ENCODE measurements around the gene TBCD.

The TBCD gene

GRCh38 chr17:82750241-82750908, 1.5 kb upstream of the TBCD start:
- ChIA-PET POLR2A (no interaction called here), CTCF (no interaction called here)
- H3K4me3 ChIP-seq (ENCODE audit: low read depth, low read length), result no peak overlapping the region
- DNase-seq (ENCODE audit: low read depth, low spot score), result no peak
- no peak for TF ChIP-seq CTCF (IDR thresholded peaks at IDR 0.05; ENCODE audit: insufficient read depth, low read length, missing control alignments)

GRCh38 chr17:82751171-82751570, 694 bp upstream of the TBCD start:
- ChIA-PET CTCF (no interaction called here), POLR2A (no interaction called here)
- peak overlapping the region; percentile 63 for H3K4me3 ChIP-seq (ENCODE audit: low read depth, low read length)
- no peak for TF ChIP-seq CTCF (IDR thresholded peaks at IDR 0.05; ENCODE audit: insufficient read depth, low read length, missing control alignments)
- no peak for DNase-seq (ENCODE audit: low read depth, low spot score)

GRCh38 chr17:82752371-82753200, 721 bp downstream of the TBCD start:
- no peak for DNase-seq (ENCODE audit: low read depth, low spot score)
- ChIA-PET POLR2A (no interaction called here), CTCF (interaction anchor here (1.4 kb wide), 1 partner anchor 23 kb away, joined by 3 read pairs; no protein-coding TSS in a partner anchor)

GRCh38 chr17:82753201-82753464, 1.3 kb downstream of the TBCD start:
- CTCF ChIA-PET, result interaction anchor here (1.4 kb wide), 1 partner anchor 22 kb away, joined by 3 read pairs; no protein-coding TSS in a partner anchor
- no peak for TF ChIP-seq CTCF (IDR thresholded peaks at IDR 0.05; ENCODE audit: insufficient read depth, low read length, missing control alignments)
- peak overlapping the region; percentile 80 for H3K4me3 ChIP-seq (ENCODE audit: low read depth, low read length)
- no peak for DNase-seq (ENCODE audit: low read depth, low spot score)
- POLR2A ChIA-PET, result no interaction called here

More at GRCh38 chr17:82752371-82753200, 721 bp downstream of the TBCD start:
- peak overlapping the region; percentile 80 for H3K4me3 ChIP-seq (ENCODE audit: low read depth, low read length)
- TF ChIP-seq CTCF (IDR thresholded peaks at IDR 0.05; ENCODE audit: insufficient read depth, low read length, missing control alignments), result no peak

GRCh38 chr17:82754297-82755208, 2.7 kb downstream of the TBCD start:
- ChIA-PET POLR2A (interaction anchor here (0.7 kb wide), 1 partner anchor 585 kb away, joined by 3 read pairs; no protein-coding TSS in a partner anchor), CTCF (interaction anchor here (0.7 to 1.4 kb wide), 4 partner anchors 12 to 21 kb away, joined by 3 to 5 read pairs (median 4); no protein-coding TSS in a partner anchor)
- no peak for TF ChIP-seq CTCF (IDR thresholded peaks at IDR 0.05; ENCODE audit: insufficient read depth, low read length, missing control alignments)
- DNase-seq (ENCODE audit: low read depth, low spot score), result no peak
- H3K4me3 ChIP-seq (ENCODE audit: low read depth, low read length), result no peak overlapping the region
